Esophagus muscularis mucosa (tissue), 3 donors: ENCODE results near the gene TMEM174.

ENCODE experiments used
- CTCF ChIP-seq, 3 experiments: fragments of 200-600 bp in 2 of 3; fragments of 450-650 bp in 1 of 3; sonication (generic) in 2 of 3; IDR thresholded peaks; one replicate each; pipeline ENCODE4 v1.5.1; 2017 to 2019; ENCODE audit warnings: antibody characterized with exemption in 3 of 3, mild to moderate bottlenecking in 2 of 3, moderate library complexity in 1 of 3
- POLR2A ChIP-seq: fragments of 450-650 bp; IDR thresholded peaks from one replicate; pipeline ENCODE4 v1.6.1; 2017; ENCODE audit warnings: antibody characterized with exemption, moderate library complexity, mild to moderate bottlenecking, low read depth
- POLR2AphosphoS5 ChIP-seq, 2 donors: sonication (generic); formaldehyde crosslinking; IDR thresholded peaks; one replicate each; pipeline ENCODE4 v1.6.1; 2017; ENCODE audit warnings: antibody characterized with exemption in 2 of 2

- TF ChIP-seq POLR2A: no peak
- TF ChIP-seq CTCF (IDR thresholded peaks at IDR 0.05): no peak
- no peak for TF ChIP-seq POLR2AphosphoS5 (IDR thresholded peaks at IDR 0.05)
Observed at GRCh38 chr5:73180566-73180965, 7.6 kb downstream of the TMEM174 start.
